ENCODE data around the gene ACTR2. TPM values are rescaled to one million over a fixed set of nuclear protein-coding genes. Genes with fewer than 3 reads are reported as not detected.

Gene ACTR2
- total RNA-seq, 1 donor from 2014 or later, result 95.3 TPM

- no peak overlapping the region for H3K4me3 ChIP-seq (ENCODE audit: low read depth, low read length)
- no peak for TF ChIP-seq CTCF (conservative IDR thresholded peaks at IDR 0.05; ENCODE audit: low read depth, low read length)
- DNase-seq (ENCODE audit: low read depth), result no peak
These were observed 82.1 kb downstream of the ACTR2 start for GRCh38 chr2:65309699-65310098.

- no peak for TF ChIP-seq CTCF (conservative IDR thresholded peaks at IDR 0.05; ENCODE audit: low read depth, low read length)
- H3K4me3 ChIP-seq (ENCODE audit: low read depth, low read length), result no peak overlapping the region
- DNase-seq (ENCODE audit: low read depth), result no peak
These were observed 83.4 kb downstream of the ACTR2 start for GRCh38 chr2:65311049-65311448.

GRCh38 chr2:65311596-65311995 lies 84.0 kb downstream of the ACTR2 start:
- TF ChIP-seq CTCF (conservative IDR thresholded peaks at IDR 0.05; ENCODE audit: low read depth, low read length), result no peak
- no peak for DNase-seq (ENCODE audit: low read depth)
- H3K4me3 ChIP-seq (ENCODE audit: low read depth, low read length), result no peak overlapping the region

GRCh38 chr2:65313126-65313953 lies 85.7 kb downstream of the ACTR2 start:
- TF ChIP-seq CTCF (conservative IDR thresholded peaks at IDR 0.05; ENCODE audit: low read depth, low read length), result no peak
- H3K4me3 ChIP-seq (ENCODE audit: low read depth, low read length), result no peak overlapping the region
- DNase-seq (ENCODE audit: low read depth), result no peak

GRCh38 chr2:65313954-65314256 lies 86.3 kb downstream of the ACTR2 start:
- TF ChIP-seq CTCF (conservative IDR thresholded peaks at IDR 0.05; ENCODE audit: low read depth, low read length), result no peak
- H3K4me3 ChIP-seq (ENCODE audit: low read depth, low read length), result no peak overlapping the region

GRCh38 chr2:65314801-65315441 lies 87.3 kb downstream of the ACTR2 start:
- no peak overlapping the region for H3K4me3 ChIP-seq (ENCODE audit: low read depth, low read length)
- DNase-seq (ENCODE audit: low read depth), result no peak
- no peak for TF ChIP-seq CTCF (conservative IDR thresholded peaks at IDR 0.05; ENCODE audit: low read depth, low read length)

More at GRCh38 chr2:65313954-65314256, 86.3 kb downstream of the ACTR2 start:
- no peak for DNase-seq (ENCODE audit: low read depth)

Data from epithelial cell of proximal tubule (primary cell).